SJCRH30 (cell line): ENCODE data around the gene BMP10. TPM values are rescaled to one million over a fixed set of nuclear protein-coding genes. Genes with fewer than 3 reads are reported as not detected.
A peak's percentile ranks its signal among the peaks of the same experiment; 100 is the strongest.

Source experiments
- DNase-seq, 2 experiments: peaks; one replicate each; pipeline ENCODE4 v3.0.0-alpha.2; 2015 to 2020
- H3K27ac ChIP-seq: fragments of 250-450 bp; sonication (Bioruptor Pico); 2 replicates; pipeline ENCODE4 v1.5.1; 2020; ENCODE audit warnings: mild to moderate bottlenecking, moderate library complexity
- H3K27me3 ChIP-seq: fragments of 250-450 bp; sonication (Bioruptor Pico); 2 replicates; pipeline ENCODE4 v1.5.1; 2020; ENCODE audit warnings: mild to moderate bottlenecking, moderate library complexity
- H3K36me3 ChIP-seq: fragments of 250-450 bp; sonication (Bioruptor Pico); 2 replicates; pipeline ENCODE4 v1.5.1; 2020; ENCODE audit warnings: mild to moderate bottlenecking, moderate library complexity
- H3K4me1 ChIP-seq: fragments of 250-450 bp; sonication (Bioruptor Pico); 2 replicates; pipeline ENCODE4 v1.5.1; 2020; ENCODE audit warnings: mild to moderate bottlenecking, moderate library complexity
- H3K4me3 ChIP-seq: fragments of 250-450 bp; sonication (Bioruptor Pico); 2 replicates; pipeline ENCODE4 v1.5.1; 2020; ENCODE audit warnings: mild to moderate bottlenecking, moderate library complexity
- H3K9me3 ChIP-seq: fragments of 250-450 bp; sonication (Bioruptor Pico); replicated peaks from 2 replicates; pipeline ENCODE4 v1.5.1; 2020; ENCODE audit warnings: mild to moderate bottlenecking, moderate library complexity
- total RNA-seq: library from RNA; depleted of rRNA; stranded (reverse); fragments of >200 nt; shearing (Covaris generic); gene quantifications from 2 replicates; pipeline ENCODE4 v1.2.3, GENCODE V29; 2014; rRNA removed

Gene BMP10, protein sequence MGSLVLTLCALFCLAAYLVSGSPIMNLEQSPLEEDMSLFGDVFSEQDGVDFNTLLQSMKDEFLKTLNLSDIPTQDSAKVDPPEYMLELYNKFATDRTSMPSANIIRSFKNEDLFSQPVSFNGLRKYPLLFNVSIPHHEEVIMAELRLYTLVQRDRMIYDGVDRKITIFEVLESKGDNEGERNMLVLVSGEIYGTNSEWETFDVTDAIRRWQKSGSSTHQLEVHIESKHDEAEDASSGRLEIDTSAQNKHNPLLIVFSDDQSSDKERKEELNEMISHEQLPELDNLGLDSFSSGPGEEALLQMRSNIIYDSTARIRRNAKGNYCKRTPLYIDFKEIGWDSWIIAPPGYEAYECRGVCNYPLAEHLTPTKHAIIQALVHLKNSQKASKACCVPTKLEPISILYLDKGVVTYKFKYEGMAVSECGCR
- total RNA-seq, result 0.08 TPM in 1 of 2 replicates, not detected in the other

DNA sequence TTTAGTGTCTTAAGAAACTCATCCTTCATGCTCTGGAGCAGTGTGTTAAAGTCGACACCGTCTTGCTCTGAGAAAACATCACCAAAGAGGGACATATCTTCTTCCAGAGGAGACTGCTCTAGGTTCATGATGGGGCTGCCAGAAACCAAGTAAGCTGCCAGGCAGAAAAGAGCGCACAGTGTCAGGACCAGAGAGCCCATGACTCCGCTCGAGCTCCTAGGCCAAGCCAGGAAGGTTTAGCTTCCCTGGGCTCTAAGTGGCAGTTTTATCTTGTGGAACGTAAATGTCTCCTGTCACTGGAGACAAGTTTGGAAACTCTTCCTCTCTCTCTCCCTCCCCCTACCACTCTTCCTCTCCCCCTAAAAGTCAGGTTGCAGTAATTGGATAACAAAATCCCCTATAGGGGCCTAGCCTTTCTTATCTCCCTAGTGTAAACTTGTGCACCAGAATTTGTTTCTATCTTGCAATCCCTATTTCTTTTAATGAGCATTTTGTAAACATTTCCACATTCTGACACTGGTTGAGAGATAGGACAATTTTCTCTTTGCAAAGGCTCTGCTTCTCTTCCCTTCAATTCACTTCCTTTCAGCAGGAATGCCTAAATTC, at the start of gene BMP10:
Gene BMP10, minus strand, starts transcription at position 239 of the 606 bp plus-strand sequence. Its CDS starts 39 bp downstream, at position 200.
- no peak for DNase-seq
- no peak within 1 kb of the TSS for H3K4me3 ChIP-seq
- no peak within 1 kb of the TSS for H3K27ac ChIP-seq
- no peaks in the 10 kb centered on the region for H3K36me3 ChIP-seq
- no peaks in the 10 kb centered on the region for H3K4me1 ChIP-seq
- peaks cover 10% of the 10 kb centered on the region; the same call in 1 of the 2 replicates for H3K9me3 ChIP-seq
- no peaks in the 10 kb centered on the region for H3K27me3 ChIP-seq

DNA sequence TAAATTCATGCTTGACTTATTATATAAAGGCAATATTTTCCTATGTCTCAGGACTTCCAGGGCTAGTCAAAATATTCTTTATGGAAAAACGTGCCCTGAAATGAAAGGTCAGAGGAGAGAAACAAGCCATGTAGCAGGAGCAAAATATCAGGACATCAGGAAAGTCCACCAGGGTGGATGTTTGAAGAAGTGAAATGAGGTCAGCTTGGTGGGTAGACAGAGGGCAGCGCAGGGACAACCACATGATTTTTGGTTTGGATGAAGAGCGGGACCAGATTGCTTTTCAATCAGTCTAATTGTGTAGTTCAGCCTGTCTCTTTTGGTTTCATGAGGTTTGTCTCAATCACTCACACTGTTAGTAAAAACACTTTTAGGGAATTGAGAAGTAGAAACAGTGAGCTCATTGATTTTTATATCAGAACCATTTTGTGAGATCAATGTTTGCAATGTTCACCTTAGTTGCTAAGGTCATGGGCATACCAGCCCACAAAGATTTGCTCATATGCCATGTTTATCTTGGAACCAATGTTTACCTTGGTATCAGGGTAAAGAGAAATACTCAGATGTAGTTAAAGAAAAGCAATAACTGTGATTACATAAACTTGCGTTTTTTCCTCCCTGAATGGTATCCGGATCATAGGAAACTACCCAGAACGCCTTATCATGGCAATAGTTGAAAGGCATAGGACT, 49.4 kb upstream of the BMP10 start:
- DNase-seq, result no peak
- Histone ChIP-seq H3K4me3 (no peak overlapping the region), H3K27me3 (no peaks in the 10 kb centered on the region), H3K4me1 (no peaks in the 10 kb centered on the region), H3K36me3 (no peaks in the 10 kb centered on the region), H3K27ac (no peak overlapping the region), H3K9me3 (no peaks in the 10 kb centered on the region)

DNA sequence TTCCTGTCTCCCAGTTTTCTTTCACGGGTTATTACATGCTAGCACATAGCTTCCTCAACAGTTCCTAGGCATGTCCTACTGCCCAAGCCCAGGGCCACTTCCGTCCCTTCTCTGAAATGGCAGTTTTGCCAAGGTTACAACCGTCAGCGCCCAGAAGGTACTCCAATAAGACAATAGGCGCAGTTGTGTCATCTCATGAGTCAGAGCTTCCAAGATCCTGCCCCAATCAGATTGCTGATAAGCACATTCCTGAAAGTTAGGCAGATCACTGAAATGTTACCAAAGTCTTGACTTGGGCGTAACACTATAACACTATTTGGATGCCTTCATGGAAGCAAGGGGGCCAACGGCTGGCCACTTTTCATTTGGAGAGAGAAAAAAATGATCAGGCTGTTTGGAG, 47.3 kb upstream of the BMP10 start:
- Histone ChIP-seq H3K4me3 (no peak overlapping the region), H3K9me3 (no peaks in the 10 kb centered on the region), H3K27ac (no peak overlapping the region), H3K27me3 (no peaks in the 10 kb centered on the region), H3K36me3 (no peaks in the 10 kb centered on the region), H3K4me1 (no peaks in the 10 kb centered on the region)
- DNase-seq, result no peak

DNA sequence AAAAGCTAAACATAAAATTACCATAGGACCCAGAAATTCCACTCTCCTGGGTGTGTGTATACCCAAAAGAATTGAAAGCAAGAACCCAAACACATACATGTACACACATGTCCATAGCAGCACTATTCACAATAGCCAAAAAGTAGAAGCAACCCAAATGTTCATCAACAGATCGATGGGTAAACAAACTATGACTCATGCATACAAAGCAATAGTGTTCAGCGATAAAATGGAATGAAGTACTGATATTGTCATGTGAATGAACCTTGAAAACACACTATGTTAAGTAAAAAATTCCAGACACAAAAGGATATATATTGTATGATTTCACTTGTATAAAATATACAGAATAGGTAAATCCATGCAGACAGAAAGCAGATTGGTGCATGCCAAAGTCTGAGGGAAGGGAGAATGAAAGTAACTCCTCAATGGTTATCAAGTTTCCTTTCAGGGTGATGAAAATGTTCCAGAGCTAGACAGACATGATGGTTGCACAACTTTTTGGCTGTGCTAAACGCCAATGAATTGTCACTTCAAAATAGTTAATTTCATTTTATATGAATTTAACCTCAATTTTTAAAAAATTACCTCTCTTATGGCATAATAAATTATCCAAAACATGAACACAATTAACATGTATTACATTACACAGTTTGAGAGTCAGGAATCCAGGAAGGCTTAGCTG, 46.0 kb upstream of the BMP10 start:
- H3K4me1 ChIP-seq, result no peaks in the 10 kb centered on the region
- no peaks in the 10 kb centered on the region for H3K9me3 ChIP-seq
- H3K27me3 ChIP-seq, result no peaks in the 10 kb centered on the region
- H3K4me3 ChIP-seq, result no peak overlapping the region
- H3K27ac ChIP-seq, result no peak overlapping the region
- no peak for DNase-seq
- H3K36me3 ChIP-seq, result no peaks in the 10 kb centered on the region

DNA sequence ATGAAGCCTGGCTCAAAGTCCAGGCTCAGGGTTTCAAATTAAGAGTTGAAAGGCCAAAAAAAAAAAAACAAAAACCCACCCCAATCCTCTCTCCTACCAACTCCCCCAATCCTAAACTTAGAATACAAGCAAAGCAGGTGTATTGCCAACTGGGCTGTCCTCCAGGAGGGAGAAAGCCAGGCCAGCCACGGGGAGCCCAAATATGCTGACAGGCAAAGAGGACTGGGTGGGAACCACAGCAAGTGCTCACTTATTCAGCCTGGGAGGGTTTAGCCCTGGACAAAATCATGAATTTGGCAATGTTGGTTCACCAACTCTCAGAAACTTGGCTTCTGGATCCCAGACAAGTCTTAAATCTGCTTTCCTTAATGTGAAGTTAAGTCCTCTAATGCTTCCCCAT, 45.0 kb upstream of the BMP10 start:
- H3K27ac ChIP-seq, result no peak overlapping the region
- DNase-seq, result no peak
- no peaks in the 10 kb centered on the region for H3K27me3 ChIP-seq
- H3K4me3 ChIP-seq, result no peak overlapping the region
- no peaks in the 10 kb centered on the region for H3K4me1 ChIP-seq
- H3K36me3 ChIP-seq, result no peaks in the 10 kb centered on the region
- no peaks in the 10 kb centered on the region for H3K9me3 ChIP-seq

- DNase-seq, result no peak
- no peaks in the 10 kb centered on the region for H3K27me3 ChIP-seq
- H3K4me1 ChIP-seq, result no peaks in the 10 kb centered on the region; the same call in 1 of the 2 replicates
- H3K36me3 ChIP-seq, result no peaks in the 10 kb centered on the region
- no peaks in the 10 kb centered on the region for H3K9me3 ChIP-seq
- H3K27ac ChIP-seq, result no peak overlapping the region
- H3K4me3 ChIP-seq, result no peak overlapping the region
These were observed 44.2 kb upstream of the BMP10 start for GRCh38 chr2:68915393-68915792.

DNA sequence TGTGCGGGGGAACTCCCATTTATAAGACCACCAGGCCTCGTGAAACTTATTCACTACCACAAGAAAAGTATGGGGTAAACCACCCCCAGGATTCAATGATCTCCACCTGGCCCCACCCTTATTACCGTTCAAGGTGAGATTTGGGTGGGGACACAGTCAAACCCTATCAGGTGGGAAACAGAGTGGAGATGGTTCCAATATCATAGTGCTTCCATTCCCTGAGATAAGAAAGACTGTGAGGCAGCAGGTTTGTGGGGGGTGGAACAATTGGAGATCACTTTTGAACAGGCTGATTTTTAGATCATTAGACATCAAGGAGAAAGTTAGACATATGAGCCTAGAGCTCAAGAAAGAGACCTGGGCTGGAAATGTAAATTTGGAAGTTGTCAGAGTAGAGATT, 42.2 kb upstream of the BMP10 start:
- Histone ChIP-seq H3K27me3 (no peaks in the 10 kb centered on the region), H3K36me3 (no peaks in the 10 kb centered on the region), H3K27ac (no peak overlapping the region), H3K4me1 (peaks cover 14% of the 10 kb centered on the region), H3K9me3 (no peaks in the 10 kb centered on the region), H3K4me3 (no peak overlapping the region)
- DNase-seq, result no peak

DNA sequence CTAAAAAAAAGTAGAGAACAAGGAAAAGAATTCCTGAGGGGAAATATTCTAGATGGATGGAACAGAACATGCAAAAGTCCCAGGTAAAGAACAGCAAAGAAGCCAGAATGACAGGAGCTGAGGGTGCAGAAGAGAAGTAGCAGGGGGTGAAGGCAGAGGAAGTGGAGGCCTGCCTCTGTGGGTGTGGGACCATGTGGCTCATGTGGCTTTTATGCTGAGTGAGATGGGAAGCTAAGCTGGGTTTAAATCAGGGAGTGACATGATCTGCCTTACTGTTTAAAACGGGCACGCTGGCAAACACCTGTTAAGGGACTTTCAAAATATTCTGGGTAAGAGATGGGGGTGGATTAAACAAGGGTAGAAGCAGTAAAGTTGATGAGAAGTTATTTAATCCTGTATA, 41.5 kb upstream of the BMP10 start:
- Histone ChIP-seq H3K9me3 (no peaks in the 10 kb centered on the region), H3K27ac (no peak overlapping the region), H3K4me1 (peaks cover 18% of the 10 kb centered on the region), H3K27me3 (no peaks in the 10 kb centered on the region), H3K4me3 (no peak overlapping the region), H3K36me3 (no peaks in the 10 kb centered on the region)
- DNase-seq, result no peak

GRCh38 chr2:68912111-68912510, 40.9 kb upstream of the BMP10 start:
- H3K27me3 ChIP-seq, result no peaks in the 10 kb centered on the region
- no peaks in the 10 kb centered on the region for H3K9me3 ChIP-seq
- DNase-seq, result no peak
- peaks cover 18% of the 10 kb centered on the region for H3K4me1 ChIP-seq
- H3K4me3 ChIP-seq, result no peak overlapping the region
- H3K27ac ChIP-seq, result no peak overlapping the region
- H3K36me3 ChIP-seq, result no peaks in the 10 kb centered on the region

GRCh38 chr2:68911709-68912108, 40.5 kb upstream of the BMP10 start:
- DNase-seq, result no peak
- H3K4me3 ChIP-seq, result no peak overlapping the region
- H3K36me3 ChIP-seq, result no peaks in the 10 kb centered on the region
- H3K9me3 ChIP-seq, result no peaks in the 10 kb centered on the region
- H3K4me1 ChIP-seq, result peaks cover 18% of the 10 kb centered on the region
- H3K27me3 ChIP-seq, result no peaks in the 10 kb centered on the region
- H3K27ac ChIP-seq, result no peak overlapping the region

GRCh38 chr2:68911246-68911645, 40.0 kb upstream of the BMP10 start:
- DNase-seq, result no peak
- no peak overlapping the region for H3K27ac ChIP-seq
- no peaks in the 10 kb centered on the region for H3K36me3 ChIP-seq
- no peaks in the 10 kb centered on the region for H3K9me3 ChIP-seq
- H3K27me3 ChIP-seq, result no peaks in the 10 kb centered on the region
- no peak overlapping the region for H3K4me3 ChIP-seq
- peaks cover 22% of the 10 kb centered on the region for H3K4me1 ChIP-seq

DNA sequence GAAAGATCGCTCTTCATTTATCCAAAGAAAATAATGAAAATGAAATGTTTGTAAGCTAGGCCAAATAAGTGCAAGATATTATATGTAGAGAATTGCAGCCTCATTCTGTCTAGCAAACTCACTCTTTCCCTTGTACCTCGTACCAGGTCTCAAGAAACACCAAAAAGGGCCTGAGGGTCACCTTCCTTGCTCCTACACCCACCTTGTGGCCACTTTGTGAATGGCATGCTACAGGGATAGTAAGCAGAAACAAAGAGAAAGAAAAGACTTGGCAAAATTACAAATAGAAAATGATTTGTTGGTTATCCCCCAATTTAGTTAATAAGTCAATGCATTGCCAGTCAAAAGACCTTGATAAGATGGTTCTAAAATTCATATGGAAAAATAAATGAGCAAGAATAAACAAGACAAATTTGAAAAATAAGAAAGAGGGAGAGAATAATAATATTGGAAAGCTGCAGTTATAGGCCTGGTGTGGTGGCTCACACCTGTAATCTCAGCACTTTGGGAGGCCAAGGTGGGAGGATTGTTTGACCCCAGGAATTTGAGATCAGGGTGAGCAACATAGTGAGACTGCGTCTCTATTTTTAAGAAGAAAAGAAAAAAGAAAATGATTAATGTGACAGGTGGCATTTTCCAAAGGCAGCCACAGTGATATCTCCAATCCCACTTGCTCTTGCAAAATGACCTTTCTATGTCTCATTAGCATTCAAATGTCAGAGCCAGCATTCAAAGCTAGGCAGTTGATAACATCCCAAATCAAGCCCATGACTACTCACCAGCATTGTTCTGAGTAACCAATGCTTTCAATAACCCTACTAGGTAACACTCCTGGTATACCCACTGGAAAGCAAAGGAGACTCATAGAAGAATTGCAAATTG, 38.8 kb upstream of the BMP10 start:
- no peak overlapping the region for H3K4me3 ChIP-seq
- no peaks in the 10 kb centered on the region for H3K27me3 ChIP-seq
- H3K4me1 ChIP-seq, result peaks cover 22% of the 10 kb centered on the region
- no peak overlapping the region for H3K27ac ChIP-seq
- H3K9me3 ChIP-seq, result no peaks in the 10 kb centered on the region
- no peaks in the 10 kb centered on the region for H3K36me3 ChIP-seq
- peak; percentile 84 to 94 for DNase-seq

DNA sequence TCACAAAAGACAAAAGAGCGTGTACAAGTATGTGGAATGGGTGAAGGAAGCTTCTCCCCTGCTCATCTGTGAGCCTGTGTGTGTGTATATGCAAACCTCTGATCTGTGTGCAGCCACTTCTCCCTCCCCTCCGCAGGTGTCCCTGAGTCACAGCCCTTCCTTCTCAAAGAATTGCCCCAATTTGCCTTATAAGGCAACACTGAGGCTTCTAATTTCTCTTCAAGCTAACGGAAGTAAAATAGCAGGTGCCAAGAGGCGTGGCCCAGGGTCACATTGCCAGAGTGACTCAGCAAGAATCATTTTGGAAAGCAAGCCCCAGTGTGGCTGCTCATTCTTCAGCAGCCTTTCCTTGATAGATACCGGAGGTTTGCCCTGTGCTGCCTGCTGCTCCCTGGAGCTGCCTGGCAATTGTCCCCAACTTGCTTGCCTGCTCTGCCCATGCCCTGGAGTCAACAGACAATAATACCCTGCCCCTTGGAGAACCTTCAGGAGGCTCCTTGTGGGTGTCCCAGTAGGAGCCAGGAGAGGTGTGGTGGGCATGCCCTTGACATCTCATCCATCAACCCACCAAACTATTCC, 37.3 kb upstream of the BMP10 start:
- H3K27ac ChIP-seq, result peak overlapping the region; percentile 54
- H3K4me1 ChIP-seq, result peaks cover 22% of the 10 kb centered on the region
- peaks cover 6% of the 10 kb centered on the region; the same call in 1 of the 2 replicates for H3K9me3 ChIP-seq
- no peak overlapping the region for H3K4me3 ChIP-seq
- no peaks in the 10 kb centered on the region for H3K36me3 ChIP-seq
- DNase-seq, result peak; percentile 76 to 84
- no peaks in the 10 kb centered on the region for H3K27me3 ChIP-seq

- Histone ChIP-seq H3K4me3 (no peak overlapping the region), H3K4me1 (peaks cover 22% of the 10 kb centered on the region), H3K27ac (no peak overlapping the region), H3K27me3 (no peaks in the 10 kb centered on the region), H3K36me3 (no peaks in the 10 kb centered on the region), H3K9me3 (peaks cover 6% of the 10 kb centered on the region; the same call in 1 of the 2 replicates)
- DNase-seq, result no peak
These were observed 36.7 kb upstream of the BMP10 start for GRCh38 chr2:68907920-68908253.
